Amygdala (tissue), 56 donors: ENCODE data around the gene PRTG.

Source experiments
- DNase-seq, 56 donors: peaks; one replicate each; lab custom pipeline; 2025; lab: John Stamatoyannopoulos, UW

PRTG gene

DNA sequence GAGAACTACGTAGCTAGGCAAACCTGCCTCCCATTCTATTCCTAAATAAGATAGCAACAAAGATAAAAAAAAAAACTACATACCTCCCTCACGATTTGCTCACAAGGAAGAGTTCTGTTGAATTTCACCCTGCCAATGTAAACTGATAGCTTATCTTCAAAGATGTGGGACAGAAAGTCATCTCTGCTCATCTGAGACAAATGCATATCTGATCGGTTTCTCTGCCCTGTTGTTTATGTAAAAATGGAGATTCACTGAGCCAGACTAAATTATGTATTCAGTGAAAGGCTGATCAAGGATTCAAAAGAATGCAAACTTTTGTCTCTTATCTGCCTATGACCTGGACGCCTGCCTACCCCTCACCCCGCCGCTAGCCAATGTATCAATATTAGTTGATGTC lies 166.0 kb downstream of the PRTG start:
- no peak for DNase-seq

DNA sequence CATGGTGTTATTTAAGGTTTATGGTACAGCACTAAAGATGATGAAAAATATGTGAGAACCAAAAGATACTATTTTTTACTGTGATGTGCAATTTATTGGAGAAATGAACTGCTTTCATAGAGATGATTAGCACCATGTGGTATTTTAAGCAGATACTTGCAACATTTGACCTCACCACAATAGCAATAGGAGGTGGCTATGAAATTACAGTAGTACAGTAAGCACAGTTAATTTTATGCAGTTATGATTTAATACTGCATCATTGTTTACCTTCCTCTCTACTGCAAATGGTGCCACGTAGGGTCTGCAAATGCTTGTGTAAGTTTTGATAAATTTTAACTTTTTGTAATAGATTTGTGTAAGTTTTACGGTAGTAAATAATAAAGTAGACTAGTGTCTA lies 168.9 kb downstream of the PRTG start:
- DNase-seq, result no peak

DNA sequence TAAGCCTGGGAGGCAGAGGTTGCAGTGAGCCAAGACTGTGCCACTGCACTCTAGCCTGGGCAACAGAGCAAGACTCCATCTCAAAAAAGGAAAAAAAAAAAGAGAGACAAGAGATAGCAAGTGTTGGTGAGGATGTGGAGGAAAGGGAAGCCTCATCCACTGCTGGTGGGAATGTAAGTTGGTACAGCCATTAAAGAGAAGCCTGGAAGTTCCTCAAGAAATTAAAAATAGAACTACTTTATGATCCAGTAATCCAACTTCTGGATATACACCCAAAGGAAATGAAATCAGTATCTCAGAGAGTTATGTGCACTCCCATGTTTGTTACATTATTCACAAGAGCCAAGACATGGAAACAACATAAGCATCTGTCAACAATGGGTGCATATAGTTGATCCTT lies 169.7 kb downstream of the PRTG start:
- no peak for DNase-seq

DNA sequence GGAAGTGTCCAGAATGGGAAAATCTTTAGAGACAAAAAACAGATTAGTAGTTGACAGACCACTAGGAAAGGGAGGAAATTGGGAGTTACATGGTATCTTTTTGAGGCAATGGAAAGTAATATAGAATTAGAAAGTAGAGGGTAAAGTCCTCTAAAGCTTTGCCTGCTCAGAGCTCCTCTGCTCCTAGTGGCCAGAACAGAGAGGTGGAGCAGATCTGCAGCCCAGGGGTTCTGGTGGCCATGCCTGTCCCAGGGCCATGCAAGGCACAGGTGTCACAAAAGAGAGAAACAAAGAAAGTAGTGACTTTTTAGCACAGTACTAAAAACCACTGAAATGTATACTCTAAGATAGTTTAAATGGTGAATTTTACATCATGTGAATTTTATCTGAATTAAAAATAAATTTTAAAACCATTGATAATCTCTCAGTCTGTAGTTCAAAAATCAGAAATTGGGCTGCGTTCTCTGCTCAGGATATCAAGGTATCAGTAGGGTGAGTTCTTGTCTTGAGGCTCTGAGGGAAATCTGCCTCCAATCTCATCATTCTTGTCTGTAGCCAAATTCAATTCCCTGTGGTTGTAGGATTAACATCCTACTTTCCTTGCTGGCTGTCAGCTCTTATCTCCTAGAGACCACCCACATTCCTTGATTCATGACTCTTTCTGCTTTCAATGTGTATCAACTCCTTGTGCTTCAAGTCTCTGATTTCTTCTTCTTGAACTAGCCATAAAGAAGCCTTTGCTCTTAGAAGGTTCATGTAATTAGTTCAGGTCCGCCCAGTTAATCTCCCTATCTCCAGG lies 178.4 kb downstream of the PRTG start:
- DNase-seq, result no peak

DNA sequence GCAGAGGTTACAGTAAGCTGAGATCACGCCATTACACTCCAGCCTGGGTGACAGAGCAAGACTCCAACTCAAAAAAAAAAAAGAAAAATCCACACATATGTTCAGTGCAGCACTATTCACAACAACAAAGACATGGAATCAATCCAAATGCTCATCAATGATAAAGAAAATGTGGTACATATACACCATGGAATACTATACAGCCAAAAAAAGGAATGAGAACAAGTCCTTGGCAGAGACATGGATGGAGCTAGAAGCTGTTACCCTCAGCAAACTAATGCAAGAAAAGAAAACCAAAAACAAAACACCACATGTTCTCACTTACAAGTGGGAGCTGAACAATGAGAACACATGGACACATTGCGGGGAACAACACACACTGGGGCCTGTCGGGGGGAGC lies 180.4 kb downstream of the PRTG start:
- no peak for DNase-seq
